Vagina (tissue), 2 donors: ENCODE data around the gene PTGR2.

Source experiments
- POLR2AphosphoS5 ChIP-seq, 2 donors: sonication (generic); formaldehyde crosslinking; IDR thresholded peaks; one replicate each; pipeline ENCODE4 v1.9.0; 2017; ENCODE audit warnings: antibody characterized with exemption in 2 of 2, mild to moderate bottlenecking in 2 of 2, low read depth in 1 of 2; ENCODE audit not compliant: insufficient read depth in 1 of 2
- TF ChIP-seq, protein P1 (sequence below), 3 experiments: fragments of 450-650 bp in 2 of 3; fragments of 200-600 bp in 1 of 3; sonication (generic) in 1 of 3; IDR thresholded peaks; one replicate each; pipeline ENCODE4 v1.5.1; 2017 to 2019; ENCODE audit warnings: antibody characterized with exemption in 3 of 3, mild to moderate bottlenecking in 2 of 3, moderate library complexity in 2 of 3

DNA sequence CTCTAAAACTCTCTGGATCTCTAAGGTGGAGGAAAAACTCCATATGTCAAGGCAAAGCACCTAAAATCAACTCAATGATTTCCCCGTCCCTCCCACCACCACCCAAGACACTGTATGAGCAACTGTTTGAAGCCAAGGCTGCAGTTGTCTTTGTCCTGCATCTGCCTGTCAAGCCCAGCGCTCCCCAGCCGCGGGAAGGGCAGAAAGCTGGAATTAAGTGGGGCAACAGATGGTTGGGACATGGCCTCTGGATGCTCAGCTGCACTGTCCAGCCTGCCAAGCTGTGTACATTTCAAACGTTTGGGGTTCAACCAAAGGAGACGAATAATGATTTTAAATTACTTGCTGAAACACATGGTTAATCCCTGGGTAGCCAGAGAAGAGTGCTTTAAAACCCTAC is 42.2 kb upstream of the PTGR2 start:
- TF ChIP-seq, protein P1, sequence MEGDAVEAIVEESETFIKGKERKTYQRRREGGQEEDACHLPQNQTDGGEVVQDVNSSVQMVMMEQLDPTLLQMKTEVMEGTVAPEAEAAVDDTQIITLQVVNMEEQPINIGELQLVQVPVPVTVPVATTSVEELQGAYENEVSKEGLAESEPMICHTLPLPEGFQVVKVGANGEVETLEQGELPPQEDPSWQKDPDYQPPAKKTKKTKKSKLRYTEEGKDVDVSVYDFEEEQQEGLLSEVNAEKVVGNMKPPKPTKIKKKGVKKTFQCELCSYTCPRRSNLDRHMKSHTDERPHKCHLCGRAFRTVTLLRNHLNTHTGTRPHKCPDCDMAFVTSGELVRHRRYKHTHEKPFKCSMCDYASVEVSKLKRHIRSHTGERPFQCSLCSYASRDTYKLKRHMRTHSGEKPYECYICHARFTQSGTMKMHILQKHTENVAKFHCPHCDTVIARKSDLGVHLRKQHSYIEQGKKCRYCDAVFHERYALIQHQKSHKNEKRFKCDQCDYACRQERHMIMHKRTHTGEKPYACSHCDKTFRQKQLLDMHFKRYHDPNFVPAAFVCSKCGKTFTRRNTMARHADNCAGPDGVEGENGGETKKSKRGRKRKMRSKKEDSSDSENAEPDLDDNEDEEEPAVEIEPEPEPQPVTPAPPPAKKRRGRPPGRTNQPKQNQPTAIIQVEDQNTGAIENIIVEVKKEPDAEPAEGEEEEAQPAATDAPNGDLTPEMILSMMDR (IDR thresholded peaks at IDR 0.05): no peak
- no peak for TF ChIP-seq POLR2AphosphoS5 (IDR thresholded peaks at IDR 0.05; ENCODE audit: insufficient read depth in 1 of 2, low read depth in 1 of 2)
